HG02610 (cell line): ENCODE data around the gene SEC61A1.

Experiments used
- ATAC-seq: cut with Tn5 transposase; IDR thresholded peaks from one replicate; pipeline ENCODE4 v1.9.1; 2021; ENCODE audit warnings: mild to moderate bottlenecking, moderate library complexity; ENCODE audit not compliant: unreplicated experiment

Gene SEC61A1

DNA sequence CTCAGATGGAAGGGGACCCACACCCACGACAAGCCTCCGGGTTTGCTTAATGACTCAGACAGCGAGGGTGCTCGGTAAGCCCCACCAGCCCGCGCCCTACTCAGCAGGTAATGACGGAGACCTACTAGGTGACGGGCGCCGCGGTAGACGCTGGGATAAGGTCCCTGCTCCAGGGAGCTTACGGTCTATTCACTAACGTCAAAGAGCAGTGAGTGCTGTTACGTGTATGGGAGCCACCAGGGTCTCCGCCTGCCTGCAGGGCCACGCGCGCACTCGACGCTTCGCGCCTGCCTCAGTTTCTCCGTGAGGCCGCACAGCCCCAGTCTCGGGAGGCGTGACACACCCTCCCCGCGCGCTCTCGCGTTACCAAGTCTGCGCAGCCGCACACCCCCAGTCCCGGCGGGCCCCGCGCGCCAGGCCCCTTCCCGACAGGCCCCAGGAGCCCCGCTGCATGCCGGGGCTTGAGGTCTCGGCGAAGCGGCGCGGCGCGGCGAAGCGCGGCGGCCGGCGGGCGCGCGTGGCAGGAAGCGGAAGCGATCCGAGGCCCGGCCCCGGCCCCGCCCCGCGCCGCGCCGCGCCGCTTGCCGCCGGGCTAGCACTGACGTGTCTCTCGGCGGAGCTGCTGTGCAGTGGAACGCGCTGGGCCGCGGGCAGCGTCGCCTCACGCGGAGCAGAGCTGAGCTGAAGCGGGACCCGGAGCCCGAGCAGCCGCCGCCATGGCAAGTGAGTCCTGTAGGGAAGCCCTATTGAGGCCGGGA is at the start of gene SEC61A1:
TSS of gene SEC61A1 (plus strand) at position 601 of the 758 bp plus-strand sequence. CDS start at position 717, 116 bp downstream.
- peak; percentile 93 for ATAC-seq

DNA sequence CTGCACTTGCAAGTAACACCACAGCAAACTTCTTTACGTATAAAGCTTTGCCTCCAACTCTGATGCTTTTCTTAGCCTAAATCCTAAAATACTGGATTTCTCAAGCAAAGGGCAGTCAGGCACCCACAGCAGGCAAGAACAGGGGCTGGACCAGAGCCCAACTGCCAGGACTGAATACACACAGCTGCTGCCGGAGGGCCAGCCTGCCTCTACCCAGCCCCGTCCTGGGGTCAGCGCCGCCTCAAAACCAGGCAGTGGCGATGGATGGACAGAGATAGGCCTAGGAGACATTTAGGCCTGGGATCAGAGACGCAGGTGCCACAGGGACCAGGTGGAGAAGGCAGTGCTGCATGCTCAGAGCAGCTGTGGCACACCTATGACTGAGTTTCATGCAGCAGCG is 47.6 kb upstream of the SEC61A1 start:
- no peak for ATAC-seq

DNA sequence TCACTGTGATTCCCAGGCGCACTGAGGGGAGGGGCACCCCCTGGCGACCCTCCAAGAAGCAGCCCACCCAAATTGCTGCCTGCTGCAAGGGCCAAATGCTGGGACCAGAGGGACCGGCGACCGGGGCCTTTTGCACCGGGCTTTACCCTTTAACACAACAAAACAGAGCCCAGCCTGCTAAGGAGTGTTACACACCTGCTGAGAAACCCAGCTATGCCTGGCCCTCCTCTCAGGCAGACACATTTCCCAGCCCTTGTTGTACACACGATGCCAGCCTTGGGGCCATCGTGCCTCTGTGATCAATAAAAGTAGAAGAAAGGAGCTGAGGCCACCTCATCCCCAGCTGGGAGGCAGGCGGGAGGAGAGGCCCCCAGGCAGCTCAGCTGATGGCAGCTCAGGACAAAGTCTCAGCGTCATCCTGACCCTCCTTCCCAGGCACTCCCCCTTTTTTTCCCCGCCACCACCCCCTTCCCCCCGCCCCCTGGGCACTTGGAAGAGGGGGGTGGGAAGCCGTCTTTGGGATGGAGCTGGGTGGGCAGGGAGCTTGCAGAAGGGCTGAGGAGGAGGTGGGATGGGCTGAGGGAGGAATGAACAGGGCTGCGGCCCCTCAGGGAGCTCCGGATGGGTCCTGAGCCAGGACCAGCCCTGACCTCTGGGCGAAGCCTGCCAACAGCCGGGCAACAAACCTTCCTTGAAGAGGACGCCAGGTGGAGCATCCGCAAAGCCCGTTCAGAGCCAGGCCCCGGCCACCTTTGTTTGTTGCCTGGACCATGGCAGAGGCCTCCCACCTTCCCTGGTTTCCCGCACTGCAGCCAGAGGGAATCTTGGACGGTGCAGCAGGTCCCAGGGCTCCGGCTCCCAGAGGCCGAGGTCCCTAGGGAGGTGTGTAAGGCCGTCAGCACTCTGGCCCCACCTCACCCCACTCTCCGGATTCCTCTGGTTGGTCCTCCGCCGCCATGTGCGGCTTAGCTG is 45.9 kb upstream of the SEC61A1 start:
- ATAC-seq = no peak

DNA sequence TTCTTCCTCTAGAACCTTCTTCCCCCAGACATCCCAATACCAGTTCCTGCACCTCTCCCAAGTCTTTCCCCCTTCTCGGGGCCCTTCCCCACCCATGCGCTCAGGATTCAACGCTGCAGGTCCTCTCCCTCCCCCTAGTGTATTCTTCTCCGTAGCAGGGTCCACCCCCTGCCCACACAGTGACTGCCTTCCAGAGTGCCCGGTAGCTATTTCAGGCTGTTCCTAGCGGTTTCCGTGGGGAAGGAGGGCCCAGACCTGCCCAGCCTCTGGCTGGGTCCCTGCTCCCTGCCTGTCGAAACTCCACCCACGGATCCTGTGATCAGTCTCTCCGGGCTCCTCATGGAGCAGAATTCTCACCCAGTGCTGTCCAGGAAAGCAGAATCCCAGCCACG is 45.2 kb upstream of the SEC61A1 start:
- ATAC-seq = no peak

DNA sequence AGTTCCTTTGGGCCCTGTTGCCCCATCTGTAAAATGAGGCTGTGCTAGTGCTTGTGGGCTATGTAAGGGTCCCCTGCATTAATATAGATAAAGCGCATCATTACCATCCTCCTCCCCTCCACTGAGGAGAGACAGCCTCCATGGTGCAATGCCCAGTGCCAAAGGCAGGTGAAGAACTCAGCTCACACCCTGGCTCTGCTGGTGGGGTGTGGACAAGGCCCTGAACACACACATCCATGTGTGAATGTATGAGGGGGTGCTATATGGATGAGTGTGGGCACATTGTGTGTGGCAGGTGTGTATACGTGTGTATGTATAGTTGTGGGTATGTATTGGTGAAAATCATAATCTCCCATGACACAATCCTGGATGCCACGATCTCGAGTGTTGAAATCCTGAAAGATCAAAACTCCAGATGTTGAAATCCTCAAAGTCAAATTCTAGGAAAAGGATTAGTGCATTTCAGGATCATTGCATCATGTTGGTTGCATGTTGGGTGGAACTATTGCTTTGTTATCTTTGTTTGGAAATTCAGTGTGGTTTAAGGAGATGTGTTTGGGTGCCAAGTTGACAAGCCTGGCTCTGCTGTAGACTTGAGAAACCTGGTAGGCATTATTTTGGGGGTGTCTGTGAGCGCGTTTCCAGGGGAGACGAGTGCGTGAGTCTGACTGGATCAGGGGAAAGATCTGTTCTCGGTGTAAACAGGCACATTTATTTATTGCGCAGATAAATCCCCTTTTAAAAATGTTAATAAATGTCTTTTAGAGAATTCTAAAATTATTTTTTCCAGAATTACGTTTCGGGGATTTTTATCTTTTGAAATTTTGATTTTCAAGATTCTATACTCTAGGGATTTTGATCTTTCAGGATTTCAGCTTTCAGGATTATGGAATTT is 42.0 kb upstream of the SEC61A1 start:
- ATAC-seq = no peak

DNA sequence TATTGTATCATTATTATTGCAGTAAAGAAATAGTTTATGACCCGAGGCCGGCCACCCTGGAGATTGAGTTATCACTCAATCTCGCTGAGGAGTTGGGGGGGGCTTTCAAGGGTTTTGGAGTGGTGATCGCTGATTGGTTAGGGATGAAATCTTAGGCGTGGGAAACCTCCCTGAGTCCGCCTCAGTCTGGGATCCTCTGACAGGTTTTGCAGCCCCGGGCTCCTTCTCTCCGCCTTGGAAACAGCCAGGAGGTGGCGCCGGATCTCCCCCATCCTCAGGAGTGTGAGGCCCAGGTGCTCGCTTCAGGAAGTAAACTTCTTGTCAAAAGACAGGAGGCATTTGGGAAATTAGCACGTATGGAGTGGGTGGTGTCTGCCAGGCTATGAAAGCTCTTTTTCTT is 41.1 kb upstream of the SEC61A1 start:
- no peak for ATAC-seq

DNA sequence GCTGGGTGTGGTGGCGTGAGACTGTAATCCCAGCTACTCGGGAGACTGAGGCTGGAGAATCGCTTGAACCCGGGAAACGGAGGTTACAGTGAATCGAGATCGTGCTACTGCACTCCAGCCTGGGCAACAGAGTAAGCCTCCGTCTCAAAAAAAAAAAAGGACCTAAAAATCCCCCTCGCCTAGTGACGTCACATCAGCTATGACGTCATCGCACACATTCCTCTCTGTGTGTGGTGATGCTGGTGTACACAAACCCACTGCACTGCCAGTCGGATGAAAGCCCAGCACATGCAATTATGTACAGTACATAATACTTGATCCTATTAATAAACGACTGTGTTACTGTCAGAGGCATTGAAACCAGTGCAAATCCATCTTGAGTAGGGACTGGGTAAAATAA is 40.2 kb upstream of the SEC61A1 start:
- ATAC-seq = no peak

DNA sequence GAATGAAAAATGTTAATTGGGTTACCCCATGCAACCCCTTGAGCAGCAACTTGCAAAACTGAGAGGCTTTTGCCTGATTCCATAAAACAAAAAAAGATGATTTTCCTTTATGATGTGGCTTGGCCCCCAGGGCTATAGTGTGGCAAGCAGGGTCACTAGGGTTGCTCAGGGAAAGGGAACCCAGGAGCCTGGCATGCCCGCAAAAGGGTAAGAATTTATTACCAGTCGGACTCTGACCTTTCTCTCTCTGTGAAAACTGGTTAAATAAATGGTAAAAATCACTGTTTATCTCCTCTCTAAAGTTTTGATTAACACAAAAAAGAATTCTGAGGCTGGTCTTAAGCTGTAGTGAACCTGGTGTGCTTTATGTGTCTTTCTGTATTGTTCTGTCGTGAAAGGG is 37.7 kb upstream of the SEC61A1 start:
- ATAC-seq = no peak

DNA sequence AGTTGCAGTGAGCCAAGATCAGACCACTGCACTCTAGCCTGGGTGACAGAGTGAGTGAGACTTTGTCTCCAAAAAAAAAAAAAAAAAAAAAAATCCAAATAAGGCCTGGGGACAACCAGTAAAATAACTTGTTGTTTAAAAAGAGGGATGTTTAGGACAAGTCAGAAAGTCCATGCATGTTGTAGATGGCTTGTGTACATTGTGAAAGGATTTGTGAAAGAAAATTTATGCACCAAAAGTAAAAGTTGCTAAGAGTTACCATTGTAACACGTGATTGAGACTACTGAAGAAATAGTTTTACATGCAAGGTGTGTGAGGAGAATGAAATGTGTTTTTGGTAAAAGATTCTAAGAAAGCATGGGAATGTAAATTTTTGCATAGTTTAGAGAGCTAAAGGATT is 35.7 kb upstream of the SEC61A1 start:
- ATAC-seq = no peak

DNA sequence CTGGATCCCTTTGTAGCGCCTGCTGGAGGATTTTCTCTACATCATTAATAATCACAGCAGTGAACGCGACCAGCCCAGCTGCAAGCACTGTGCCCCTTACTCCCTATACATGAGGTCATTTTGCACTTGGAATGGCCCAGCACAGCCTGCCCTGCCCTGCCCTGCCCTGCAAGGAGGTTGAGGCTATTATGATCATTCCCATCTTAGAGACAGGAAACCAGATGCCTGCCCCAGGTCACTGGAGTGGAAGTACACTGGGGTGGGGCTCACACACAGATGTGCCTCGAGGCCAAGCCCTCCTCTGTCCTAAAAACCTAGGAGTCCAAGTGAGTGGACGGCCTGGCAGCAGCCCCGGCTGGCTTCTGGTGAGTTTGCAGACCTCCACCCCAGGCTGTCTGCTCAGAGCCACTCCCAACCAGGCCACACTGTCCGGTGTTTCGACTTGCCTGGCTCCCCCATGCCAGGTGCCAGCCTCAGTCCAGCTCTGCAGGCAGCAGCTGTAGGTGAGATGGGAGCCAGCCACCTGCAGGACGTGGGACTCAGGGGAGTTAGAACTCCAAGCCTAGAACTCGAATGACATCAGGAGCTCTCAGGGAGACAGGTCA is 30.4 kb upstream of the SEC61A1 start:
- no peak for ATAC-seq

DNA sequence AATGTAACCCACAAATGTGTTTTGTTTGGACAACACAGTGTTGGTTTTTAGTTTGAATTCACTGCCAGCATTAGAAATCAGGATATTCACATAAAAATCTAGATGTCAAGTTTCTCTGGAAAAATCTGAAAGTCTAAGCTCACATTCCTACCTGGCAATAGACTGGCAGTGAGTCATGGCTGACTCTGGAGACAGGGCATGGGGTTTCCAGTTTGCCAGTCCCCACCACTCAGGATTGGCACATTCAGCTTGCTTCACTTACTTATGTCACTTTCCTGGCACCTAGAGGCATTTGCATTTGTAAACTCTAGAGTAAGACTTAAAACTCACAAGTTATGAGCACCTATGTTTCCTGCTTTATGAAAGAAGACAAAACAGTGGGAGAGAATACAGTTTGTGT is 19.1 kb upstream of the SEC61A1 start:
- ATAC-seq = no peak

DNA sequence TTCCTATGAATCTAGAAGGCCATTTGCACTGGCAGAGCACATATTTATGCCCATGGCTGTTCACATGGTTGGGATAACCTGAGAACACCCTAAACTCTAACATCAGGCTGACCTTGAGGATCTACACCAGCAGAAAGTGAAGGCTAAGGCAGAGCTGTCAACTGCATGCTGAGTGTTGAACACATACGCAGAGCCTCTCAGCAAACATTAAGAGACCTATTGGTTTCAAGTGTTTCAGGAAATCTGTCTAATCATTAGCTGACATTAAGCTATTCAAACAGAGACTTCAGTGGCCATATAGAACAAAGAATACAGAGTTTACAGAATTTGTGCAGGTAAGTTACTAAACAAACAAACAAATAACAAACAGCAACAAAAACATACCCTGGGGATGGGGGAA is 16.1 kb upstream of the SEC61A1 start:
- no peak for ATAC-seq

DNA sequence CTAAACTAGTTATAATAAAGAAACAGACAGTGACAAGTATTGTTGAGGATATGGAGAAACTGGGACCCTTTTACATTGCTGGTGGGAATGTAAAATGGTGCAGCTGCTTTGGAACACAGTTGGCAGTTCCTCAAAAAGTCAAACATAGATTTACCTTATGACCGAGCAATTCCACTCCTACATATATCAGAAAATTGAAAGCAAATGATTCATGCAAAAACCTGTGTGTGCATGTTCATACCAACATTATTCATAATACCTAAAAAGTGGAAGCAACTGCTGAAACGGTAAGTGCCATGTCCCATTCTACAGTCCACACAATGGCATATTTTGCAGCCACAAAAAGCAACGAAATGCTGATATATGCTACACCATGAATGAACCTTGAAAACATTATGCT is 12.2 kb upstream of the SEC61A1 start:
- no peak for ATAC-seq

DNA sequence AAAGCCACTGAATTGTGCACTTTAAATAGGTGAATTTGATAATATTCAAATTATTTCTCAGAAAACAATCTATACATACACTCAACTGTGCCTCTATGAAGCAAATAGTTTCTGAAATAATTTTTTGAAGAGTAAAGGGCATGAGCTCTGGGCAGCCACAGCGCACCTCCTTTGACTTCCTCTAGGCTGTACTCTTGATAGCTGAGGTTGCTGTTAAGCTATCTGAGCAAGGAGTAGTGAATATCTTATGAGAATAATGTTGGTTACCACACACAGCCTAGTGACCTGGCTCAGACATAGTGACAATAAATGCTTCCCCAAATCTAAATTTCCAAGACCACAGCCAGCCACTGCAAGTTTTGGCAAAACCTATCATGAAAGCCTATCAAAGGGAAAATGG is 11.6 kb upstream of the SEC61A1 start:
- no peak for ATAC-seq

DNA sequence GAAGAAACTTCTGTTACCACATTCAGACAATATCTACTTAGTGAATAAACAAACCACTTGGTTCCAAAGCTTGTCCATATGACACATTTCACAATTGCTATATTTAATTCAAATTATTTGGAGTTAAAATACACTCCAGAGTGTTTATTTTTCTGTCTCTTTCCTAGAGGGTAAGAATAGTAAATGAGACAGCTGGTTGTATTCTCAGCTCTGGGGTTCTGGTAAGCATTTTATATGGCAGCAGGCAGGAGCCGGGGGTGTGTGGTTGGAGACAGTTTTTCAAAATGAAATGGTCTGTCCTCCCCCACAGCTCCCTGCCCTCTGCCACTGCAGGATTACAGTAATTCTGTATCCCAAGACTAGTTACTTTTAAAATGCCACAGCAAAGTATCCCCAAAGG is 10.9 kb upstream of the SEC61A1 start:
- ATAC-seq = no peak

DNA sequence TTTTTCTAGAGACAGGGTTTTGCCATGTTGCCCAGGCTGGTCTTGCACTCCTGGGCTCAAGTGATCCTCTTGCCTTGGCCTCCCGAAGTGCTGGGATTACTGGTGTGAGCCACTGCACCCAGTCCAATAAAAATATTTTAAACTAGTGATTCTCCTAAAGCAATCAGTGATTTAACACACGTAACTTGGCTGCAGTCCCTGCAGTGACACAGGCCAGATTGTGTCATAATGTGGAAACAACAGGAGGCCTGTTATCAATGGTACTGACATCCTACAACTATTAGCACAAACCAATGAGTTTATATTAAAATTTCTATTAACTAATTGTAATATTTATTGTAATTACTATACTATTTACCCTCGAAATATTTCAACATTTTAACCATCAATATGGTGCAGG is 1.6 kb upstream of the SEC61A1 start:
- ATAC-seq = no peak

DNA sequence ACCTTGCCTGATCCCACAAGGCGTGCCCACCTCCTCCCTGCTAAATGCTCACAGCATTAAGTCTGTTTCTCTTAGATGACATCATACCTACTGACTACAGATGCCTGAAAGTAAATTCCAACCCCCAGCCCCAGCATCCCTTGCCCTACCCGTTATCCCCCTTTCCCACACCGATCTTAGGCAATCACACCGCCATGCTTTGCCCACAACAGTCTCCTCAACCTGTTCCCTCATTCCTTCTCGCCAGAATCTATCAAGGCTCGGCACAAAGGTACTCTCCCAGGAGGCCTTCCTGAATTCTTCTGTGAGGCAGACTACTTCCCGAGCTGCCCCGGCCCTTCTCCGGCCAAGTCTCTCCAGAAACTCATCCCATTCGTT is 789 bp upstream of the SEC61A1 start:
- no peak for ATAC-seq

DNA sequence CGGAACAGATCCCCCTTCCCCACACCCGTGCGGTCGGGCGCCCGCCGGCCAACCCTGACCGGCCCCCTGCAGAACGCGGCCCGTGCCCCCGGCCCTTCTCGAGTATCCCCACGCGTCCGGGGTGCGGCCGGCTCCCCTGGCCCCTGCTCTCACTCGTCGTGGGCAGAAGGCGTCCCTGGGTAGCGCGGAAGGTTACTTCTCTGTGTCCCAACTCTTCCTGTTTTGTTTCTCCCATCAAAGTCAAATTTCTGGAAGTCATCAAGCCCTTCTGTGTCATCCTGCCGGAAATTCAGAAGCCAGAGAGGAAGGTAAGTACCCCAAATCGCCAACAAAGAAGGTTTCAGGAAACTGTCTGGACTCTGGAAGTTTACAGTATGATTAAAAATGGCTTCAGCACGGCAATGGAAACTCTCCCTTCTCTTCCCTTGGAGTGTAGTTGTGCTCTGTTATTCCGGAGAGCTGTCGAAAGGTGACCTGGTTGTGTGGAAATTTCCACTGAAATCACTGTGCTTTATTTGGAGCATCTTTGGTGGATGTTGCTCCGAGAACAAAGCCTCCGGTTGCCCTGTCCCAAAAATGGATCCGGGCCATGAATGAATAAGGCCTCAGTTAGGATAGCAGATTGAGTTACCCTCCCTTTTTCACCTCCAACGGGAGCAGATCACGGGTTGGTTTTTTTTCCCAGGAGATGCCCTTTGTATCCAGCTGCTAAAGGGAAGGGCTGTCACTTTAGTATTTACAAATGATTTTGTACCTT is 536 bp downstream of the SEC61A1 start:
- no peak for ATAC-seq

DNA sequence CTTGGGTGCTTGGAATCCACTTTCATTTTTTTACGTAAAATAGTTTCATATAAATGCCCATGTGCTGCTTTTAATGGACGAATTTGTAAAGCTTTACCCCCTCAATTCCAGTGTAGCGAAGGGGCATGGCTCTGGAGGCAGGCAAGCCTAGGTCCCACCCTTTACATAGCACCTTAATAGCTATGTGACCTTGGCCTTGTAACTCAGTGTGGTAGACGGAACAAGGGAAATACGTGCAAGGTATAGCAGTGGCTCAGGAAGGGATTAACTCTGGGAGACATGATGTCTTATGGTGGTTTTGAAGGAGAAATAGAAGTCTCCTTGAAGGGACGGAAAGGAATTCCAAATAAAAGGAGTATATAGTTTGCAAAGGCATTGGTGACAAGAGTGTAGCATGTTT is 1.4 kb downstream of the SEC61A1 start:
- no peak for ATAC-seq

DNA sequence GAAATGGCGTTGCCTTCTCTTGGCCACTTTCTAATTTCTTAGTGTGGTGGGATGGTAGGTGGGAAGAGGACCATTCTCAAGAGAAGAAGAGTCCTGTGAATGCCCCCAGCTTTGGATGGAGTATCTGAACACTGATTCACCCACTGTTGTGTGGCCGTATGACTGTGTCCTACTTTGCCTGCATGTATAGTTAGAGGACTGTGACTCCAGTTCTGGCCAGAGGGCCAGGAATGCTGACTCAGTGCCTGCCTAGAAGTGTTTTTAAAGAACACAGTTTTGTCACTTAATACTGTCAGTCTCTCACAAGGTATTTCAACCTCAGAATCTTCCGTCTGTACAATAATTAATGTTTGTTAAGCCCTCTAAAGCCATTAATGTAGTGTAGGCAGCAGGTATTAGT is 2.1 kb downstream of the SEC61A1 start:
- ATAC-seq = no peak
